ENCODE measurements around the gene WFDC12.

DNA sequence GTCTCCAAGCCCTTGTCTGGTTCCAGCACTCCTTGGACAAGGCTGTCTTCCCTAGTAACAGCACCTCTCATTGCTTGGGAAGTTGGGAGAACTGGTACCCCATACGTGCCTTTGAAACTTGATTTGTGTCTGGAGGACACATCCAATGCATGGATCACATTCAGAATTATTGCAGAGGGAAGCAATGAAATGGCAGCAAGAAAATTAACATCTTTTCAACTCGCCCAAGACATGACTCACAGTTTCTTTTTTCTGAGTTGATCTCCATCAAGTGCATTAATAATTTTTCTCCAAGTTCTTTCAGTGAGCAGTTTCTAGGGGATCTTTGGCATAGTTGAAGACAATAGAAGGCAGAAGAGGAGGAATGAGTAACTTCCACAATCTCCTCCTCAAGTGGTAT is 28.1 kb upstream of the WFDC12 start:
- TF ChIP-seq TARDBP (IDR thresholded peaks at IDR 0.05), result no peak
- TF ChIP-seq, protein P1, sequence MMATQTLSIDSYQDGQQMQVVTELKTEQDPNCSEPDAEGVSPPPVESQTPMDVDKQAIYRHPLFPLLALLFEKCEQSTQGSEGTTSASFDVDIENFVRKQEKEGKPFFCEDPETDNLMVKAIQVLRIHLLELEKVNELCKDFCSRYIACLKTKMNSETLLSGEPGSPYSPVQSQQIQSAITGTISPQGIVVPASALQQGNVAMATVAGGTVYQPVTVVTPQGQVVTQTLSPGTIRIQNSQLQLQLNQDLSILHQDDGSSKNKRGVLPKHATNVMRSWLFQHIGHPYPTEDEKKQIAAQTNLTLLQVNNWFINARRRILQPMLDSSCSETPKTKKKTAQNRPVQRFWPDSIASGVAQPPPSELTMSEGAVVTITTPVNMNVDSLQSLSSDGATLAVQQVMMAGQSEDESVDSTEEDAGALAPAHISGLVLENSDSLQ (IDR thresholded peaks at IDR 0.05), result no peak
- TF ChIP-seq FOXM1 (IDR thresholded peaks at IDR 0.05; ENCODE audit: borderline replicate concordance), result no peak
- no peak for TF ChIP-seq NFRKB (IDR thresholded peaks at IDR 0.05)
- TF ChIP-seq FOXA1 (IDR thresholded peaks at IDR 0.05), result no peak
- no peak for TF ChIP-seq SP1 (IDR thresholded peaks at IDR 0.05)
- no peak for TF ChIP-seq ELF4 (IDR thresholded peaks at IDR 0.05)
- no peak for TF ChIP-seq L3MBTL2 (conservative IDR thresholded peaks at IDR 0.05)

Data from HEK293T (cell line).